Dendritic cell treated with granulocyte-macrophage colony-stimulating factor and Interleukin-4, amounts not matched to agents 40 ng/mL and 50 ng/mL, for 4 days (primary cell): ENCODE results near the gene DPP7.
A peak's percentile ranks its signal among the peaks of the same experiment; 100 is the strongest.
"Not testable (repeated sequence)": the region's sequence is repeated elsewhere in the genome, so short reads cannot be mapped to it uniquely, and the experiment has no call there.

Experiments used
- H3K27ac Mint-ChIP-seq: one replicate; pipeline ENCODE4 v1.8.0; 2022; ENCODE audit warnings: mild to moderate bottlenecking, mixed read lengths
- H3K27me3 Mint-ChIP-seq: one replicate; pipeline ENCODE4 v1.8.0; 2022; ENCODE audit warnings: mild to moderate bottlenecking, mixed read lengths
- H3K36me3 Mint-ChIP-seq: one replicate; pipeline ENCODE4 v1.8.0; 2022; ENCODE audit warnings: low read depth, mixed read lengths
- H3K4me1 Mint-ChIP-seq: one replicate; pipeline ENCODE4 v1.8.0; 2022; ENCODE audit warnings: low read depth, mixed read lengths
- H3K4me3 Mint-ChIP-seq: one replicate; pipeline ENCODE4 v1.8.0; 2022; ENCODE audit warnings: mild to moderate bottlenecking, moderate library complexity, mixed read lengths
- H3K9me3 Mint-ChIP-seq: one replicate; pipeline ENCODE4 v1.8.0; 2022; ENCODE audit warnings: mixed read lengths
- intact Hi-C: fragments of 100-400 bp; cut with micrococcal nuclease; formaldehyde crosslinking; loops from one replicate; pipeline ENCODE4 v1.15.0; 2022

Gene DPP7

GRCh38 chr9:137141050-137141810 lies 26.7 kb upstream of the DPP7 start:
- no peaks in the 10 kb centered on the region for H3K36me3 Mint-ChIP-seq
- H3K27ac Mint-ChIP-seq, result no peak overlapping the region
- H3K4me1 Mint-ChIP-seq, result peaks cover 10% of the 10 kb centered on the region
- H3K27me3 Mint-ChIP-seq, result peaks cover 78% of the 10 kb centered on the region
- H3K4me3 Mint-ChIP-seq, result no peak overlapping the region
- no peaks in the 10 kb centered on the region for H3K9me3 Mint-ChIP-seq
- intact Hi-C loops, result no loop called here

- H3K36me3 Mint-ChIP-seq, result no peaks in the 10 kb centered on the region
- H3K9me3 Mint-ChIP-seq, result no peaks in the 10 kb centered on the region
- no peak overlapping the region for H3K4me3 Mint-ChIP-seq
- intact Hi-C loops, result no loop called here
- H3K27ac Mint-ChIP-seq, result no peak overlapping the region
- H3K4me1 Mint-ChIP-seq, result peaks cover 11% of the 10 kb centered on the region
- peaks cover 81% of the 10 kb centered on the region for H3K27me3 Mint-ChIP-seq
Measured at GRCh38 chr9:137140151-137141012, 25.8 kb upstream of the DPP7 start.

DNA sequence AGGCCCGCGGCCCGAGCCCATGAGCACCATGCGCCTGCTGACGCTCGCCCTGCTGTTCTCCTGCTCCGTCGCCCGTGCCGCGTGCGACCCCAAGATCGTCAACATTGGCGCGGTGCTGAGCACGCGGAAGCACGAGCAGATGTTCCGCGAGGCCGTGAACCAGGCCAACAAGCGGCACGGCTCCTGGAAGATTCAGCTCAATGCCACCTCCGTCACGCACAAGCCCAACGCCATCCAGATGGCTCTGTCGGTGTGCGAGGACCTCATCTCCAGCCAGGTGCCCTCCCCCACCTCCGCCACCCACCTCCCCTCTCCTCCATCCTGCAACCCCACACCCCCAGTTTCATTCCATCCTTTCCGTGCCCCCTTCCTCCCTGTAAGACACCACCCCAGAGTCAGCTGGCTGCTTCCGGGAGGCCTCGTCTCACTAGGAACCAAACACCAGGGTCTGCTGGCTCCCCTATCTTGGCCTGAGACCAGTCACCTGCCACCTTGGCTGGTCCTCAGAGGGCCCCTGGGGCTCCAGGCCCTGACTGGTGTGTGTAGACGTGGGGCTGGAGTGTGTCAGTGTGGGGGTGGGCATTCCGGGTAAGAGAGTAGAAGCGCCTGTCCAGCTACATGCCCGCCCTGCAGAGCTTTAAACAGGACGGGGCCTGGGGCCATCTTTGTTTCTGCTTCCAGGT lies 25.1 kb upstream of the DPP7 start:
- H3K4me3 Mint-ChIP-seq, result no peak overlapping the region

DNA sequence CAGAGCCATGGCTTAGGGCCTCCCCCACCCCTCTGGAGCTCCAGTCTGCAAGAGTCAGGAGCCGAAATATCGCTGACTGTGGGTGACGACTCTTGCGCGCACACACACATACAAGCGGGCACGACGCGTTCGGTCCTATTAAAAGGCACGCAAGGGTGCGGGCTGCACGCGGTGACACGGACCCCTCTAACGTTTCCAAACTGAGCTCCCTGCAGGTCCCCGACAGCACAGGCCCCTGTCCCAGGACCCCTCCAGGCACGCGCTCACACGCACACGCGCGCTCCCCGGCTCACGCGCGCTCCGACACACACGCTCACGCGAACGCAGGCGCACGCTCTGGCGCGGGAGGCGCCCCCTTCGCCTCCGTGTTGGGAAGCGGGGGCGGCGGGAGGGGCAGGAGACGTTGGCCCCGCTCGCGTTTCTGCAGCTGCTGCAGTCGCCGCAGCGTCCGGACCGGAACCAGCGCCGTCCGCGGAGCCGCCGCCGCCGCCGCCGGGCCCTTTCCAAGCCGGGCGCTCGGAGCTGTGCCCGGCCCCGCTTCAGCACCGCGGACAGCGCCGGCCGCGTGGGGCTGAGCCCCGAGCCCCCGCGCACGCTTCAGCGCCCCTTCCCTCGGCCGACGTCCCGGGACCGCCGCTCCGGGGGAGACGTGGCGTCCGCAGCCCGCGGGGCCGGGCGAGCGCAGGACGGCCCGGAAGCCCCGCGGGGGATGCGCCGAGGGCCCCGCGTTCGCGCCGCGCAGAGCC lies 24.4 kb upstream of the DPP7 start, which contains the start of gene GRIN1:
Gene GRIN1, plus strand, starts transcription at position 433 of the 746 bp plus-strand sequence. CDS start 333 bp downstream, outside the sequence.
- H3K27me3 Mint-ChIP-seq, result peaks cover 84% of the 10 kb centered on the region
- intact Hi-C loops, result no loop called here
- H3K4me3 Mint-ChIP-seq, result no peak within 1 kb of the TSS

More for the DNA sequence above, 25.1 kb upstream of the DPP7 start:
- H3K4me1 Mint-ChIP-seq, result peaks cover 11% of the 10 kb centered on the region
- H3K9me3 Mint-ChIP-seq, result no peaks in the 10 kb centered on the region
- intact Hi-C loops, result no loop called here
- H3K27me3 Mint-ChIP-seq, result peaks cover 84% of the 10 kb centered on the region
- no peak overlapping the region for H3K27ac Mint-ChIP-seq
- H3K36me3 Mint-ChIP-seq, result no peaks in the 10 kb centered on the region

DNA sequence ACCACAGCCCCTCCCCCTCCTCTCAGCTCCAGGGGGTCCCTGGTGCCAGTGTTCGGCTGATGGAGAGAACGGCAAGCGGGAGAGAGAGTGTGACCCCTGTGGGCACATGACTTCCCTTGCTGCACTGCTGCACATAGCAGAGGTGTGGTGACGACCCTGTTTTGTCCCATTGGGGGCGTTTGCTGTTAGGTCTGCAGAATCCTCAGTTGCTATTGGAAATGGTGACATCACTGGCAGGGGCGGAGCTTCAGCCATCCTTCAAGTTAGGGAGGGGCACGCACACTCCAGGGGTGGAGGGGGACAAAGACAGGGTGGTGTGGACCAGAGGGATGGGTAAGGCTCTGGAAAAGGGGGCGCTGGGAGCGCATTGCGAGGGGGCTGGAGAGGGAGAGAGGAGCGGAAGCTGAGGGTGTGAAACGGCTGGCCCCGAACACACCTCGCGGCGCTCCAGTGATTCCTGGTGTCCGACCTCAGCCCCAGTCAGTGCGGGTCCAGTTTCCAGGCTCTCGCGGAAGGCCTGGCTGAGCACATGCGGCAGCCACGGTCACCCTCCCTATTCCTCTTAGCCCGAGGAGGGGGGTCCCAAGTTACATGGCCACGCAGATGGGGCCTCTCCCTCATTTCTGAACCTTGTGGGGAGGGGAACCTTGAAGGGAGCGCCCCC lies 23.7 kb upstream of the DPP7 start:
- Mint-ChIP-seq H3K27me3 (peaks cover 82% of the 10 kb centered on the region), H3K9me3 (no peaks in the 10 kb centered on the region), H3K4me1 (peaks cover 11% of the 10 kb centered on the region), H3K36me3 (no peaks in the 10 kb centered on the region), H3K4me3 (no peak overlapping the region), H3K27ac (no peak overlapping the region)
- intact Hi-C loops, result no loop called here

More for the DNA sequence above, 24.4 kb upstream of the DPP7 start, which contains the start of gene GRIN1:
- H3K27ac Mint-ChIP-seq, result no peak within 1 kb of the TSS
- H3K4me1 Mint-ChIP-seq, result peaks cover 11% of the 10 kb centered on the region
- no peaks in the 10 kb centered on the region for H3K9me3 Mint-ChIP-seq
- H3K36me3 Mint-ChIP-seq, result no peaks in the 10 kb centered on the region

DNA sequence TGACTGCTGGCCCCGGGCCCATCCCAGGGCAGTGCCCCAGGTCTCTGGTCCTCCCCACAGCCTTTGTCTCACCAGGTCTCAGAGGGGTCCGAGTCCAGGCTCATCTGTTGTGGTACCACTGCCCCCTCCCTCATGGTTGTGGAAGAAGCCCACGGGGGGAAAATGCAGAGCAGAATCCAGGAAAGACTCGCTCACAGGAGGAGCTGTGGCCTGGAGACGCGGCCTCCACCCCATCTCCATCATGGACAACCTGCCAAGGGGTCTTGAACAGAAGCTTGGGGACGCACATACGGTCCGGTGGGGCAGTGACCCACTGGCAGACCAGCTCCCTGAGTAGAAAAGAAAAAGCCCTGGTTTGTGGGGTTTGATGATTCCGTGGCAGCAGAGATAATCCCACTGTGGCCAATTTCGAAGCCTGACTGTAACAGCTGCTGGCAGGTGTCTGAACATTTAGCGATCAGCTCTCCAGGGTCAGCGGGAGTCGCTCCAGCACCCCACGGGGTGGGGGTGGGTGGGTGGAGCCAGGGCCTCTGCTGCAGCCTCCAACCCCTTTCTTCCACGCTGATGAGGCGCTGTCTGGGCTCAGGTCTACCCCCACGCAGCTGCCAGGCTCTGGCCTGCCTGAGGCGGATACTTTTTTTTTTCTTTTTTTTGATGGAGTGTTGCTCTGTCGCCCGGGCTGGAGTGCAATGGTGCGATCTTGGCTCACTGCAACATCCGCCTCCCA lies 22.5 kb upstream of the DPP7 start:
- peaks cover 11% of the 10 kb centered on the region for H3K4me1 Mint-ChIP-seq
- H3K4me3 Mint-ChIP-seq, result no peak overlapping the region
- no peaks in the 10 kb centered on the region for H3K36me3 Mint-ChIP-seq
- intact Hi-C loops, result no loop called here
- peaks cover 80% of the 10 kb centered on the region for H3K27me3 Mint-ChIP-seq
- H3K27ac Mint-ChIP-seq, result no peak overlapping the region
- H3K9me3 Mint-ChIP-seq, result no peaks in the 10 kb centered on the region

- no peaks in the 10 kb centered on the region for H3K9me3 Mint-ChIP-seq
- intact Hi-C loops, result no loop called here
- no peak overlapping the region for H3K4me3 Mint-ChIP-seq
- H3K27ac Mint-ChIP-seq, result no peak overlapping the region
- peaks cover 78% of the 10 kb centered on the region for H3K27me3 Mint-ChIP-seq
- no peaks in the 10 kb centered on the region for H3K36me3 Mint-ChIP-seq
- peaks cover 11% of the 10 kb centered on the region for H3K4me1 Mint-ChIP-seq
Measured at GRCh38 chr9:137136261-137136880, 21.8 kb upstream of the DPP7 start.

GRCh38 chr9:137135154-137135553 lies 20.6 kb upstream of the DPP7 start:
- H3K9me3 Mint-ChIP-seq, H3K4me3 Mint-ChIP-seq, H3K36me3 Mint-ChIP-seq, H3K27ac Mint-ChIP-seq, intact Hi-C loops: not testable (repeated sequence)
- H3K4me1 Mint-ChIP-seq, result peaks cover 17% of the 10 kb centered on the region
- peaks cover 76% of the 10 kb centered on the region for H3K27me3 Mint-ChIP-seq

GRCh38 chr9:137134191-137134590 lies 19.7 kb upstream of the DPP7 start:
- no peak overlapping the region for H3K4me3 Mint-ChIP-seq
- intact Hi-C loops, result no loop called here
- peaks cover 67% of the 10 kb centered on the region for H3K27me3 Mint-ChIP-seq
- H3K4me1 Mint-ChIP-seq, result peaks cover 17% of the 10 kb centered on the region
- H3K27ac Mint-ChIP-seq, result no peak overlapping the region
- no peaks in the 10 kb centered on the region for H3K9me3 Mint-ChIP-seq
- peaks cover 5% of the 10 kb centered on the region for H3K36me3 Mint-ChIP-seq

DNA sequence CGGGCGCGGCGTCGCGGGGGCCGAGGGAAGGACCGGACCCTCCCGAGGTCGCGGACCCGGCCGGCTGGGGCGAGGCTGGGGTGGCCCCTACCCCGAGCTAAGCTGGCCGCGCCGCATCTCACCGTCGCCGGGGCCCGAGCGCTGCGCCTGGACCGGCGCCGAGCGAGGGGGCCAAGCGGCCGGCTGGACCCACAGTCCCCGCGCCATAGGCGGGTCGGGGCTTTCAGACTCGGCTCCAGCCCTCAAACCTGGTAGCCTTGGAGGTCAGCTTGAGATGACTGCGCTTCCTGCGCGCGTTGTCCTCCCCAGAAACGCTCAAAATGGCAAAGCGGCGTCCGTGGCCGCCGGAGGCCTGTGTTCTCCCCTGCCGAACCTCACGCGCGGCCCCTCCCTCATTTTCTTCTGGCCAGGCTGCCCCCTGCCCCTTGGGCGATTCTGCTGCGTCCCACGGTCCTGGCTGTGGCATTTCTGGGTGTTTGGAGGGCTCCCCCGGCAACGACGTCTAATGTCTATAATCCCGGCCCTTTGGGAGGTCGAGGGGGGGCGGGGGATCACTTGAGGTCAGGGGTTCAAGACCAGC lies 15.7 kb upstream of the DPP7 start:
- intact Hi-C loops, result no loop called here
- H3K27ac Mint-ChIP-seq, result peak overlapping the region; percentile 61

GRCh38 chr9:137129456-137130175 lies 15.1 kb upstream of the DPP7 start:
- peaks cover 11% of the 10 kb centered on the region for H3K36me3 Mint-ChIP-seq
- intact Hi-C loops, result loop anchor here (10.0 kb wide), 1 partner anchor 45 kb away; the partner anchor contains the start of genes LRRC26 and TMEM210
- H3K4me3 Mint-ChIP-seq, result peak overlapping the region; percentile 80
- peaks cover 34% of the 10 kb centered on the region for H3K27me3 Mint-ChIP-seq
- H3K27ac Mint-ChIP-seq, result peak overlapping the region; percentile 61
- peaks cover 28% of the 10 kb centered on the region for H3K4me1 Mint-ChIP-seq
- no peaks in the 10 kb centered on the region for H3K9me3 Mint-ChIP-seq

More for the DNA sequence above, 15.7 kb upstream of the DPP7 start:
- Mint-ChIP-seq H3K4me3 (peak overlapping the region; percentile 76), H3K9me3 (no peaks in the 10 kb centered on the region), H3K27me3 (peaks cover 36% of the 10 kb centered on the region), H3K4me1 (peaks cover 28% of the 10 kb centered on the region), H3K36me3 (peaks cover 11% of the 10 kb centered on the region)
